GM18907 (cell line): ENCODE results near the gene RAE1.

ENCODE experiments used
- ATAC-seq: cut with Tn5 transposase; IDR thresholded peaks from one replicate; pipeline ENCODE4 v1.9.1; 2021; ENCODE audit warnings: mild to moderate bottlenecking, moderate library complexity; ENCODE audit not compliant: unreplicated experiment

The RAE1 gene

DNA sequence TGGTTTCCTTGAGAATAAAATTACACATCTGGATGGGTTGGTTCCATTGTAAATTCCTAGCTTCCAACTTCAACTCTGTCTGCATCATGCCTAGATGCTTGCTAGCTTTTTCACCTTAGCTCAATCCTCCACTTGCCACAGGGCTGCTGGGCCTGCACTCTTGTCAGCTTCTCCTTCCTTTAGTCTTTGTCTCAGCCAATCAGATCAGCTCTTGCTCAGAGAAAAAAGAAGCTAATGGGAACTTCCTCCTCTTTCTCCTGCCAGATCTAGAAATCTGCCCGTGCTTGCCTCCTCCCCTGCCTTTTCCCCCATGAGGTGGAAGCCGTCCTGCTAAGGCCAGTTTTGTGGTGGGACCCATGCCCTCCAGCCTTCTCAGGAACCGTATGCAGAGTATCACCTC, 18.5 kb downstream of the RAE1 start:
- ATAC-seq, result no peak

DNA sequence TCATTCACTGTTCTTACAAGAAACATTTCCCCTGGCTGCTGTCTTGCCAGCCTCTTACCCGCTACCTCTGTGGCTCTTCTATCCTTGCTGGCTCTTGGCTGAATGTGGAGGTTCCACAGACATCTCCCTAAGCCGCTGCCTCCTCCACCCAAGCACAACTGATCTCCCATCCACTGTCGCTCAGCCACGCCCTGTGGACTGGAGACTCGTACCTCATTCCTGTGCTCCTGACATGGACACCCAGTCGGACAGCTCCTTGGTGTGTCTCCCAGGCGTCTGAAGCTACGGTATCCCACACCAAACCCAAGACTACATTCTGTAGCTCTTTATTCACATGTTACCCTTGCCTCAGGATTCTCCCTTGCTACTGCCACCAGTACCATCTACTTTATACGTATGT, 19.3 kb downstream of the RAE1 start:
- no peak for ATAC-seq

GRCh38 chr20:57371363-57371762, 20.3 kb downstream of the RAE1 start:
- ATAC-seq, result no peak

DNA sequence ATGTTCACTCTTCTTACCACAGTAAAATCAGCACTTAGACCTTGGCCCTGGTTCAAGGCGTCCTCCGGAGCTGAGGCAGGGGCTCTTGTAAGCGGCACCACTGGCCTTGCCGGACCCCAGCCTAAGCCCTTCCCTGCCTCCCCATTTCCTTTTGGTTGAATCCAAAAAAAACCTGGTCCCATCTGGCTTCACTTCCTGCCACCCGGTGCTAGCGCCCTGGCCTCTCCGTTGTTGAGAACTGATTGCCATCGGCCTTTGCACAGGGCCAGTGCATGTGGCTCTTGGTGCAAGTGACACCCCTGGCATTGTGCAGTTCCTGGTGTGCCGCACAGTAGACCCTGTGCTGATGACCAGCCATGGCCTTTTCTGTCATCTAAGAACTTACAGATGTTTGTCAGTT, 21.1 kb downstream of the RAE1 start:
- no peak for ATAC-seq

DNA sequence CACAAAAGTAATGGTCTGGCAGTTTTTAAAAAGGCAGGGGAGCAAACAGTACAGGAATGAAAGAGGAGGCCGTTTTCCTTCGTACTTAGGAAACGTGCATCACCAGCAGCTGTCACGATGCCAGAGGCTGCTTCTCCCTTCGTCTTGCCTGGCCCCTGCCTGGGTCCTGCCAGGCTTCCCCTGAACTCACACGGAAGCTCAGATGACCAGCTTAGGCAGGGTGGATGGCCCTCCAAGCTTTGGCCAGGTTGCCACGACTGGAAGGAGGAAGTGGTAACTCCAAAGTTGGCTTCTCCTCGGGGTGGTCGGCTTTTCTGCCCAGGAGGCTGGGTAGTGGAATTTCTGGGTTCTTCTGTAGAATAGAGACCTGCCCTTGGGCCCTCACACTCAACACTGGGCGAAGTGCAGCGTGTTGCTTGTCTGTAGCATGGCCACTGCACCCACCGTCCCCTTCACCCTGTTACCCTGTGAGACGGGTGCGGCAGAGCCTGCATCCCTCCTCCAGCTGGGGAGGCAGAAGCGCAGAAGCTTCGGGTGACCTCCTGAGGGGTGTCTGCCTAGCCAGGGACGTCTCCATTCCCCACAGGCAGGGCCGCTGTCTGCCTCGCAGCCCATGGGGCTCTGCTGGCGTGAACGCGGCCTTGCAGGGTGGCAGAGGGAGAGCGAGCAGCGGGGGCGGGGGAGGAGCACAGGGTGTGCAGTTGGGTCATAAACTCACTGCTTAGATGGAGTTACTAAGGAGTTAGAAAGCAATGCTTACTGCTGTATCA, 21.7 kb downstream of the RAE1 start:
- ATAC-seq, result no peak

DNA sequence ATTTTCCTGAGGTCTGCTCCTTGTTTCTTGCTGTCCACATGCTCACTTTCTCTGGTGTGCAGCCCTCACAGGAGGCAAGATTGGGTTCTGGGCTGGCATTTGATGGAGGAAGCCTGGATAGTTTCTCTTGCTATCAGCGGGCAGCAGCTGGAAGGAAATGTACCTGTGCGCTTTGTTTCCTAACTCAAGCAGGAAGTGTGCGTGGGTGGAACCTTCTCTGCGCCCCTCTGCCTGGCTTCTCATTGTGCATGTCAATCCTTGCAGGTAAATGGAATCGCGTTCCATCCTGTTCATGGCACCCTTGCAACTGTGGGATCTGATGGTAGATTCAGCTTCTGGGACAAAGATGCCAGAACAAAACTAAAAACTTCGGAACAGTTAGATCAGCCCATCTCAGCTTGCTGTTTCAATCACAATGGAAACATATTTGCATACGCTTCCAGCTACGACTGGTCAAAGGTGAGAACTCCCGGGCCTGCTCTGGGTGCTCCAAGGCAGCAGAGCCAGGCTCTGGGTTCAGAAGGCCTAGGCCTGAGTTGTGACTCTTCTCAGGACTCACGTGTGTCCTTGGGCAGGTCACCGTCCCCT, 23.4 kb downstream of the RAE1 start:
- ATAC-seq, result no peak

- no peak for ATAC-seq
Measured at GRCh38 chr20:57374931-57375651, 24.0 kb downstream of the RAE1 start.

GRCh38 chr20:57375652-57376230, 24.7 kb downstream of the RAE1 start:
- no peak for ATAC-seq

DNA sequence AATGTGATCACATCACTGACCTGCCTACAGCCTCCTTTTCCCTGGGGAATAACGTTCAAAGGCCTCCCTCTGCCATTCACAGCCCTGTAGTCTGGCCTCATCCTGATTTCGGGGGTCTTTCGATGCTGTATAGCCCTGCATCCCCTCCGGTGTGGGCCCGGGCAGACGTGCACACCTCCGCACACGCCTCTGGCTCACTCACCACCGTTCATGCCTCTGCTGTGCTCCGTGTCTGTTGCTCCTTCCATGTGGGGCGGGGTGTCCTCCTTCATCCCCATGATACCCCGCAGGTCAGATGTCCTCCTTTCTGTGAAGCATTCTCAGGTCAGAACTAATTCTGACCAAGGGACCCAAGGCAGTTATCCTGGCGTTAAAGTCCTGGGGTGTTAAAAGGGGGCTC, 26.3 kb downstream of the RAE1 start:
- no peak for ATAC-seq

DNA sequence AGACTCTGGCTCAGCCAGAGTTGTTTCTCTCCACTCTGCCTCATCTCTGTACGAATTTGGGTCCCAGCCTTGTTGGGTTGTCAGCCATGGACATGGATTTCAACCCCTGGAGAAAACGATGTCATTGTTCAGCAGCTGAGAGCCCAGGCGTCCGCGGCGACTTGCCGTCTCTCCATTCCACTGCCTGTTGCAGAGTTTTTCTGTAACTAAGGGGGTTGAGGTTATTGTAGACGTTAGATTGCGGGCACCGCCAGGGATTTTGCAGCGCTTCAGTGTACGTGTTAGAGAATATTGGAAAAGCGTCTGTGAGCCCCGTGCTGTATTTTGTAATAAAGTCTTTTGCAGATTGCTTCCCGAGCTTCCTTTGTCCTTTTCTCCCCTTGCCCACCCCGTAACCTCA, 27.1 kb downstream of the RAE1 start:
- ATAC-seq, result no peak

- ATAC-seq, result no peak
Measured at GRCh38 chr20:57378646-57379262, 27.7 kb downstream of the RAE1 start.

- no peak for ATAC-seq
Measured at GRCh38 chr20:57379263-57379647, 28.2 kb downstream of the RAE1 start.

- no peak for ATAC-seq
Measured at GRCh38 chr20:57380081-57380750, 29.2 kb downstream of the RAE1 start.

DNA sequence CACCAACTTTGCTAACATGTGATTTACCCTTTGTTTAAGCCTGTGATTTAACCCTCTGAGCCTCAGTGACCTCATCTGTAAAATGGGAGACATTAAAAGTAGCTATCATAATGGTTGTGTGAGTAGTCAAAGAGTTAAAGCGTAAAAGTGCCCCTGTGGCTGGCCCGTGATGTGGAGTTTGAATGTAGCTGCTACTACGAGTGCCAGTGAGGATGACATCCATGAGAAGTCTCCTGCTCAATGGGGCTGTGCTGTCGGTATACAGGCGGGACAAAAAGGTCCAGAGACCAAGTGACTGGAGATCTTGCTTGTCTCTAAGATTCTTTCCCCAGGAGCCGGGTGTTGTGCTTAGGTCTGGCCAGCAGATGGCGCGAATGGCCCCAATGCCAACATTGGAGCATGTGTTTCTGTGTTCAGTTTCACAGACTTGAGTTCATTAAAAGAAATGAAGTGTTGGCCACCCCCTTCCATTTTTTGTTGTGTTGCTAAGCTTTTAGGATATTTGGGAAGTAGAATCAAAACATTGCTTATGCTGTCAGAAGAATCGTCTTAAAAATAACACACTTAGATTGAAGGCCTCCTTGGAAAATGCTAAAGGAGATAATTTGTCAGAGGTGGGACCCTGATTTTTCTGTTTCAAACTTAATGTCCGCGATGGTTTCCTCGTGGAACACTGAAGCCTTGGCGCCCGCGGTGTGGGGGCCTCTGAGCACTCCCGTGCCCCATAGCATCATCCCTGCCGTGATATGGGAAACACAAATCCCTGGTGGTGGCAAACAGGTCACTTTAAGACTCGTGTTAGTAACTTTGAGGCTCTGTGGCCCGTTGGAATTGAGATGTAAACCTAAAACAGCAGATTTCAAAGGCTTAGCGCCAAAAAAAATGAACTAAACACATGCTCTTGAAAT, 30.8 kb downstream of the RAE1 start:
- no peak for ATAC-seq

- ATAC-seq, result no peak
Measured at GRCh38 chr20:57382516-57382915, 31.5 kb downstream of the RAE1 start.

DNA sequence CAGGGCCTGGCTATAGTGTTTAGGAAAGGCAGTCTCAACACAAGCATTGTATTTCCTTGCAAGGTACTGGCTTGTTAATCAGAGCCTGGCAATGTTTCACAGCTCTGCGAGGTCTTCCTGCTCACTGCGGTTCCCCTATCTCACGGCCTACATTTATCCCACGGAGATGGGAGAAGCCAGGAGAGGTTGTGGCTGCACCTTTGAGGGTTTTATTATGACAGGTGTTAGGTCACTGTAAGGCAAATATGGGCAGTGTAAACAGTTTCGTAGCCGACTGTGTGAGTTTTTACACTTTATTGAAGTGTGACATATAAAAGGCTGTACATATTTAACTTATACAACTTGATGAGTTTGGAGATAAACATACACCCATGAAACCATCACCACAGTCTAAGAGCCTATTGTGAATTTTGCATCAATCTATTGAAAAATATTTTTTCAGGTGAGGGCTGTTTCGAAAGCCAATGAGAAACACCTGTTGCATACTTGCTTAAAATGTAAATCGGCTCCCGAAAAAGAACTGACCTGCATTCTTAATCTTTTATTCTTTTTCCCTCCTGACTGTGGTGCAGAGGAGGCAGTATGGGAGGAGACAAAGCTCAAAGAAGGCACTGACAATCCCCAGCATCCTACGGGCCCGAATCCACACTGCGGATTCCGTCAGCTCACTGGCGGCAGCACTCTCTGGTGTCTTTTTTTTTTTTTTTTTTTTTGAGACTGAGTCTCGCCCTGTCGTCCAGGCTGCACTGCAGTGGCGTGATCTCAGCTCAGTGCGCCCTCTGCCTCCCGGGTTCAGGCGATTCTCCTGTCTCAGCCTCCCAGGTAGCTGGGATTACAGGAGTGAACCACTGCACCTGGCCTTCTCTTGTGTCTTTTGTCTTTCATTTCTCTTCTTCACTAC, 32.6 kb downstream of the RAE1 start:
- ATAC-seq, result no peak

DNA sequence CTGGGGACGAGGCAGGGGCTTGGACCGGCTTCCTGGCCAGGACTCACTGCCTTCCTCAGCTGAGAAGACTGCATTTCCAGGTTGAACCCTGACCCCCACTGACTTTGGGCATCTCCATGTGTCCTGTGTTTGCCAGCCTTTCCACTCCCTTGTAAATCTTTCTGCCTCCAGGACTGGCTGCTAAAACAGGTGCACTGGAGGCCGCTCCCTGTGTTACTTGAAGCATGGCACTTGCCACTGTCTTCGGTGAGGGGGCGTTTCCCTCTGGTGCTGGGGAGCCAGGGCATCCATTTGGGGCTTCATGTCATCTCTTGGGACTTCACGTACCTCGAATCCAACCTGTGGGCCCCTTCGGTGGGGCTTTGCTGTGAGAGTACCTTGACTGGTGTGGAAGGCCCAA, 33.4 kb downstream of the RAE1 start:
- ATAC-seq, result no peak

GRCh38 chr20:57384953-57385761, 34.1 kb downstream of the RAE1 start:
- ATAC-seq, result no peak
